LNCaP clone FGC (cell line): Measurements from ENCODE around the gene TMEM89.

ENCODE experiments used
- DNase-seq: peaks from one replicate; pipeline ENCODE4 v3.0.0-alpha.2; 2011; ENCODE audit warnings: low read depth
- H3K4me3 ChIP-seq: 2 replicates; pipeline ENCODE4 v1.5.1; 2011; ENCODE audit warnings: mild to moderate bottlenecking, low read depth, low read length, control low read depth
- TF ChIP-seq, protein P1 (sequence below): IDR thresholded peaks from 2 replicates; pipeline ENCODE4 v1.5.1; 2012; ENCODE audit warnings: mild to moderate bottlenecking; ENCODE audit not compliant: control insufficient read depth, insufficient read depth; ENCODE audit errors: extremely low read depth

TMEM89 gene

DNA sequence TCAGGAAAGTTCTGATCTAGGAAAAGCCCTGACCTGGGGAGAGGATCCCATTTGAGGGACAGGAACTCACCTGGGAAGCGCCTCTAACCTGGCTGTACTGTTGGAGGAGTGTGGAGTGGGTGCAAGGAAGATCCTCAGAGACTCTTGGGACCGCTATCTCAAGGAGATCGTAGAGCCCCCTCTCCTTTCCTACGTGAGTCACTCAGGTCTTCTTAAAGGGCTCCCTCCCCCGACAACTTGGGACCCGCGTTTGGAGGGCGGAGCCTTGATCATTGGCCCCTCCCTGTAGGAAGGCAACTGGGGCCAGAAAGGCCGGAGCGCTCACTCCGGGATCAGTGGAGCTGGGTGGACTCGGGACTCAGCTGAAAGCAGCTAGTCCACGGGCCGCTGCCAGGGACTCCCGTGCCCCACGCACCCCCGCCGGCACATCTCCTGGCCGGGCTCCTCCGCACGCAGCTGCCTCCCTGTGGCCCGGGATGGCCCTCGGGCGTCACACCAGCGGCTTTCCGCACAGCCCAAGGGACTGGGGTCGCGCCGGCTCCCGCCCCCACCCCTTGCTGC is 13.2 kb upstream of the TMEM89 start:
- peak overlapping the region; percentile 95 for H3K4me3 ChIP-seq
- no peak for DNase-seq
- TF ChIP-seq, protein P1, sequence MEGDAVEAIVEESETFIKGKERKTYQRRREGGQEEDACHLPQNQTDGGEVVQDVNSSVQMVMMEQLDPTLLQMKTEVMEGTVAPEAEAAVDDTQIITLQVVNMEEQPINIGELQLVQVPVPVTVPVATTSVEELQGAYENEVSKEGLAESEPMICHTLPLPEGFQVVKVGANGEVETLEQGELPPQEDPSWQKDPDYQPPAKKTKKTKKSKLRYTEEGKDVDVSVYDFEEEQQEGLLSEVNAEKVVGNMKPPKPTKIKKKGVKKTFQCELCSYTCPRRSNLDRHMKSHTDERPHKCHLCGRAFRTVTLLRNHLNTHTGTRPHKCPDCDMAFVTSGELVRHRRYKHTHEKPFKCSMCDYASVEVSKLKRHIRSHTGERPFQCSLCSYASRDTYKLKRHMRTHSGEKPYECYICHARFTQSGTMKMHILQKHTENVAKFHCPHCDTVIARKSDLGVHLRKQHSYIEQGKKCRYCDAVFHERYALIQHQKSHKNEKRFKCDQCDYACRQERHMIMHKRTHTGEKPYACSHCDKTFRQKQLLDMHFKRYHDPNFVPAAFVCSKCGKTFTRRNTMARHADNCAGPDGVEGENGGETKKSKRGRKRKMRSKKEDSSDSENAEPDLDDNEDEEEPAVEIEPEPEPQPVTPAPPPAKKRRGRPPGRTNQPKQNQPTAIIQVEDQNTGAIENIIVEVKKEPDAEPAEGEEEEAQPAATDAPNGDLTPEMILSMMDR: no peak

DNA sequence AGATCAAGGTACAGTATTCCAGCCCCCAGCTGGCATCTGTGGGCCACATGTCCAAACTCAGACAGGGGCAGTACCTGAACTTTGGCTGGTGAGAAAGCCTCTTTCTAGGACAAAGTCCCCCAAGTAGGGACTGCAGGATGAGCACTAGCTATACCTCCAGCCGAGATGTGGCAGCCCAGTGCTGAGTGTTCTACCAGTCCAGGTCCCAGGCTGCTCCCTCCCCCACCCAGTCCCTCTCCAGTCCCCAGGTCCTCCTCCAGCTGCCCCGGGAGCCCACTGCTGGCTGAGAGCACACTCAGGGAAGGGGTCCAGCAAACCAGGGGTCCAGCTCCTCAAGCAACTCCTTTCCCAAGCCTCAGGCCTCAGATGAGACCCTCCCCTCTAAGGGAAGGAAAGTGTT is 12.2 kb upstream of the TMEM89 start:
- TF ChIP-seq, protein P1: no peak
- no peak for DNase-seq
- H3K4me3 ChIP-seq: 0 out of 2 replicates have a peak overlapping the region, but pooled peaks have one; percentile 95

DNA sequence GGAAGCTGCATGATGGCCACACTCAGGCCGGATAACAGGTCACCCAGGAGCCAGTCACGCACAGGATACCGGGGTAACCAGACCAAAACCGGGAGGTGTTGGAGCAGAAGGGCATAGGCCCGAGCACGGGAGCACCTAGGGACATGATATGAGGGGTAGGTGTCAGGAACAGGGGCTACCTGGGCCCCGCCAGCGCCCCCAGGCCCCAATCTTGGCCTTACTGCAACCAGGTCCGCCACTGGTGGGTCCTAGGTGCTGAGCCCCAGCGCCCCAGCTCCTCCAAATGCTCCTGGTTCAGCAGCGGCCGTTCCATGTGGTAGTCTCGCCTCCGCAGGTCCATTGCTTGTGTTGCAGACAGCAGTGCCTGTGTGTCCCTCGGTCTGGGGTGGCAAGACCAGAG is 11.7 kb upstream of the TMEM89 start:
- TF ChIP-seq, protein P1: no peak
- no peak overlapping the region for H3K4me3 ChIP-seq
- no peak for DNase-seq

DNA sequence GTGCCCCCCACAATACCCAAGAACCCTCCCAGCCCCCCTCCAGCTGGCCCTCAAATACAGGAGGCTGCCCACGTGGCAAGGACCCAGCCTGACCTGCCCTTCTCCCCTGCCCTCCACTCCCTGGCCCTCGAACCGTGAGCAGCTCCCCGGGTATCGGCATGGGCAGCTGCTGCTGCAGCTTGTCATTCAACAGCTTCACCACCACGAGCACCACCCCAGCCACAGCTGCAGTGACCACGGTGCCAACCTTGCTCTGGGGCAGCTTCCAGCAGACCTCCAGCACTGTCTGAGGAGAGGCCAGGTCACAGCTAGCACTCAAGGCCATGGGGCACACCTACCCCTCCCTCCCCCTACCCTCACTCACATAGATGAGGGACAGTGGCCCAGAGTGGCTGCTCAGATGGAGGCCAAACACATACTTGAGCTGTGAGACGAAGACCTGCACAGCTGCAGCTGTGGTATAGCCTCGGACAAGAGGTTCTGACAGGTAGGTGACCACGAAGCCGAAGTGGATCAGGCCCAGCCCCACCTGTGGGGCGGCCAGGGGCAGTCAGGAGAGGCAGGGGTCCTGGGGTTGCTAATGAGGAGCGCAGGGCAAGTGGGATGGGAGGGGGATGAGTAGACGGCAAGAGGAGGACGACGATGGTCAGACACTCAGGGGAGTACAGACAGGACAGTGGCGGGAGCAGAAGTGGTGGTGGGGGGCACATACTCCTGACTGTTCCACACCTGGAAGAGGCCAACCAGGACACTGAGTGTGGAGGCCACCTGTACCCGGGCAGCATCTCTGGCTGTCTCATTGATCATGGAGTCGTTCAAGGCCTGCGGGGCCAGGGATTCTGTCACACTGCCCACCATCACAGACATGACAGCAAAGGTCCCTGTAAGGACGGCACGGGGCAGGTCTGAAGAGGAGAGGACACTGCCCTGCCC is 10.2 kb upstream of the TMEM89 start:
- no peak overlapping the region for H3K4me3 ChIP-seq
- DNase-seq: no peak
- TF ChIP-seq, protein P1: no peak

DNA sequence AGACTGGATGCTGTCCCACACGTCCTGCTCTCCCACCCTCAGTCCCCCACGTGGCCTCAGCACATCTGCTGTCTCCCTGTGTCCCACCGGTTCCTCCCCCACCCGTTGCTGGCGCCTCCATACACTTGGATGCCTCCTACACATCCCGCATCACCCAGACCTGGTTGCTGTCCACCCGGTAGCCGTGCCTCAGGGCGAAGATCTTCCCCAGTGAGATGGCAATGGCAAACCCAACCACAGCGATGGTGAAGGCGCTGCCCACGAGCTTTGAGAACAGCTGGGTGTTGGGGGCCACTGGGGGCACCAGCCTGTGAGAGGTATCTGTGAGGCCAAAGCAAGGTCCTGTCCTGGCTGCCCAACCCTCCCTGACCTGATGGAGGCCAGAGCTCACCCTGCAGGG is 9.3 kb upstream of the TMEM89 start:
- no peak for DNase-seq
- TF ChIP-seq, protein P1: no peak
- H3K4me3 ChIP-seq: no peak overlapping the region

DNA sequence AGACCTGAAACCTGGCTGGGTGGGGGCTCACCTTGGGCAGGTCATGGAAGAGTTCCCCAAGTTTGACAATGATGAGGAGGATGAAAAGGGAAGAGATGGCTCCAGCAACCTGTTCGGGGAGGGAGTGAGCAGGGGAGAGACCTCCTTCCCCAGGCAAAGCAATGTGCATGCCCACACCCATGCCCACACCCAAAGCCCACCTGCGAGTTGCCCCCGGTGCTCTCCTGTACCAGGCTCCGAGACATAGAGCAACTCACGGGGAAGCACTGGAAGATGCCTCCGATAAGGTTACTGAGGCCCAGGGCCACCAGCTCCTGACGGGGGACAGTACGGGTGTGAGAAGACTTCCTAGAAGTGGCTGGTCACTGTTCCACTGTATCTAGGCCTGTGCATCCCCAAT is 8.8 kb upstream of the TMEM89 start:
- H3K4me3 ChIP-seq: no peak overlapping the region
- TF ChIP-seq, protein P1: no peak
- DNase-seq: no peak
